ENCODE results near the gene RUFY1. TPM values are rescaled to one million over a fixed set of nuclear protein-coding genes. Genes with fewer than 3 reads are reported as not detected.

RUFY1 gene
- polyA plus RNA-seq, 1 donor (not counting 4 experiments of a cell fraction or from before 2014, with no cell fraction given), result 25.2 TPM

- Histone ChIP-seq H3K27ac (ENCODE audit: control insufficient read depth, insufficient read depth, low read length) (no peak overlapping the region), H4K20me1 (ENCODE audit: control insufficient read depth, extremely low read depth, insufficient read depth, low read length) (no peaks in the 10 kb centered on the region), H3K36me3 (ENCODE audit: control insufficient read depth in 2 of 2, extremely low read depth in 1 of 2, insufficient read depth in 2 of 2, low read length in 2 of 2) (no peaks in the 10 kb centered on the region), H3K9ac (ENCODE audit: control insufficient read depth, extremely low read depth, insufficient read depth, low read length) (no peak overlapping the region), H3K4me1 (ENCODE audit: control insufficient read depth, extremely low read depth, insufficient read depth, low read length) (no peaks in the 10 kb centered on the region), H3K27me3 (ENCODE audit: control insufficient read depth, extremely low read depth, insufficient read depth, low read length) (no peaks in the 10 kb centered on the region), H3K4me2 (ENCODE audit: control insufficient read depth, extremely low read depth, insufficient read depth, low read depth, low read length) (no peak overlapping the region), H3K79me2 (ENCODE audit: control insufficient read depth, insufficient read depth, low read length) (no peaks in the 10 kb centered on the region), H3K9me1 (ENCODE audit: control insufficient read depth, extremely low read depth, insufficient read depth, low read length) (no peaks in the 10 kb centered on the region), H3K9me3 (ENCODE audit: control insufficient read depth, low read depth, low read length) (no peaks in the 10 kb centered on the region), H2AFZ (ENCODE audit: control insufficient read depth, low read length) (no peak overlapping the region), H3K4me3 (ENCODE audit: control insufficient read depth in 2 of 3, extremely low read depth in 1 of 3, insufficient read depth in 2 of 3, low read depth in 1 of 3, low read length in 3 of 3) (no peak overlapping the region)
- FAIRE-seq (no peak), DNase-seq (ENCODE audit: low read depth, low spot score) (no peak)
- dilution Hi-C loops (cut with MboI; ENCODE audit: extremely low pct_ligation_motif_present, low sequenced_read_pairs), result no loop called here
- no peak for TF ChIP-seq EZH2 (IDR thresholded peaks at IDR 0.05; ENCODE audit: low read length)
- no peak for TF ChIP-seq CTCF (optimal IDR thresholded peaks at IDR 0.05 in 1 of 3, IDR thresholded peaks at IDR 0.05 in 1 of 3, conservative IDR thresholded peaks at IDR 0.05 in 1 of 3; ENCODE audit: extremely low read depth in 1 of 3, insufficient read depth in 2 of 3, low read length in 3 of 3)
These were observed 46.2 kb upstream of the RUFY1 start for GRCh38 chr5:179504191-179504590.

- Histone ChIP-seq H3K4me2 (ENCODE audit: control insufficient read depth, extremely low read depth, insufficient read depth, low read depth, low read length) (no peak overlapping the region), H3K9ac (ENCODE audit: control insufficient read depth, extremely low read depth, insufficient read depth, low read length) (no peak overlapping the region), H3K9me1 (ENCODE audit: control insufficient read depth, extremely low read depth, insufficient read depth, low read length) (no peaks in the 10 kb centered on the region), H3K27ac (ENCODE audit: control insufficient read depth, insufficient read depth, low read length) (no peak overlapping the region), H2AFZ (ENCODE audit: control insufficient read depth, low read length) (no peak overlapping the region), H3K4me3 (ENCODE audit: control insufficient read depth in 2 of 3, extremely low read depth in 1 of 3, insufficient read depth in 2 of 3, low read depth in 1 of 3, low read length in 3 of 3) (no peak overlapping the region), H3K4me1 (ENCODE audit: control insufficient read depth, extremely low read depth, insufficient read depth, low read length) (no peaks in the 10 kb centered on the region), H3K79me2 (ENCODE audit: control insufficient read depth, insufficient read depth, low read length) (no peaks in the 10 kb centered on the region), H3K27me3 (ENCODE audit: control insufficient read depth, extremely low read depth, insufficient read depth, low read length) (no peaks in the 10 kb centered on the region), H4K20me1 (ENCODE audit: control insufficient read depth, extremely low read depth, insufficient read depth, low read length) (no peaks in the 10 kb centered on the region), H3K36me3 (ENCODE audit: control insufficient read depth in 2 of 2, extremely low read depth in 1 of 2, insufficient read depth in 2 of 2, low read length in 2 of 2) (no peaks in the 10 kb centered on the region), H3K9me3 (ENCODE audit: control insufficient read depth, low read depth, low read length) (no peaks in the 10 kb centered on the region)
- no peak for DNase-seq (ENCODE audit: low read depth, low spot score)
- FAIRE-seq, result no peak
- TF ChIP-seq CTCF (optimal IDR thresholded peaks at IDR 0.05 in 1 of 3, IDR thresholded peaks at IDR 0.05 in 1 of 3, conservative IDR thresholded peaks at IDR 0.05 in 1 of 3; ENCODE audit: extremely low read depth in 1 of 3, insufficient read depth in 2 of 3, low read length in 3 of 3) (no peak), EZH2 (IDR thresholded peaks at IDR 0.05; ENCODE audit: low read length) (no peak)
- dilution Hi-C loops (cut with MboI; ENCODE audit: extremely low pct_ligation_motif_present, low sequenced_read_pairs), result no loop called here
These were observed 45.6 kb upstream of the RUFY1 start for GRCh38 chr5:179504600-179505396.
